ENCODE measurements around the gene CDAN1. TPM values are rescaled to one million over a fixed set of nuclear protein-coding genes. Genes with fewer than 3 reads are reported as not detected.

The CDAN1 gene
- total RNA-seq, 1 donor from 2014 or later: 20.6 TPM

- peaks cover 5% of the 10 kb centered on the region for H3K36me3 Mint-ChIP-seq (ENCODE audit: unreplicated experiment)
- no peak for DNase-seq
- peaks cover 2% of the 10 kb centered on the region for H3K9me3 Mint-ChIP-seq (ENCODE audit: unreplicated experiment)
- H3K27ac Mint-ChIP-seq (ENCODE audit: unreplicated experiment): no peak overlapping the region
- peaks cover 3% of the 10 kb centered on the region for H3K4me1 Mint-ChIP-seq (ENCODE audit: low read depth, unreplicated experiment)
- H3K4me3 Mint-ChIP-seq (ENCODE audit: unreplicated experiment): no peak overlapping the region
- H3K27me3 Mint-ChIP-seq (ENCODE audit: unreplicated experiment): peaks cover 1% of the 10 kb centered on the region
- TF ChIP-seq, protein P1, sequence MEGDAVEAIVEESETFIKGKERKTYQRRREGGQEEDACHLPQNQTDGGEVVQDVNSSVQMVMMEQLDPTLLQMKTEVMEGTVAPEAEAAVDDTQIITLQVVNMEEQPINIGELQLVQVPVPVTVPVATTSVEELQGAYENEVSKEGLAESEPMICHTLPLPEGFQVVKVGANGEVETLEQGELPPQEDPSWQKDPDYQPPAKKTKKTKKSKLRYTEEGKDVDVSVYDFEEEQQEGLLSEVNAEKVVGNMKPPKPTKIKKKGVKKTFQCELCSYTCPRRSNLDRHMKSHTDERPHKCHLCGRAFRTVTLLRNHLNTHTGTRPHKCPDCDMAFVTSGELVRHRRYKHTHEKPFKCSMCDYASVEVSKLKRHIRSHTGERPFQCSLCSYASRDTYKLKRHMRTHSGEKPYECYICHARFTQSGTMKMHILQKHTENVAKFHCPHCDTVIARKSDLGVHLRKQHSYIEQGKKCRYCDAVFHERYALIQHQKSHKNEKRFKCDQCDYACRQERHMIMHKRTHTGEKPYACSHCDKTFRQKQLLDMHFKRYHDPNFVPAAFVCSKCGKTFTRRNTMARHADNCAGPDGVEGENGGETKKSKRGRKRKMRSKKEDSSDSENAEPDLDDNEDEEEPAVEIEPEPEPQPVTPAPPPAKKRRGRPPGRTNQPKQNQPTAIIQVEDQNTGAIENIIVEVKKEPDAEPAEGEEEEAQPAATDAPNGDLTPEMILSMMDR (IDR thresholded peaks at IDR 0.05; ENCODE audit: partially characterized antibody, unreplicated experiment): no peak
Measured at GRCh38 chr15:42679285-42680141, 57.4 kb downstream of the CDAN1 start.

DNA sequence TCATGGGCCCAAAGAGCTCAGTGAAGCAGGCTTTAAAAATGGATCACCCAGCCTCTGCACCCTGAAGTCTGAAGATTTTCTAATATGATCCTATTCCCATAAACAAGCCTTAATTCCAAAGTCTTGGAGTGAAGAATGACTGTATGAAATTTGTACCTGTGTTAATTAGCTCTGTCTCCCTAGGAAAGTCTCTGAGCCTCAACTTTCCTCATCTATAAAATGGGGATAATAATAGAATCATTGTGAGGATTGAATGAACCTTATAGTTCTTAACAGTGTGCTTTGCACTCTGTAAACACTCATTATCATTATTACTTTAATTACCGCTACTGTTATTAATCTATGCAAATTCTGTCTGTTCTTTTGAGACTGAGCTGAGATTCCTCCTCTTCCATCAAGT, 61.9 kb downstream of the CDAN1 start:
- no peak for DNase-seq
- peaks cover 3% of the 10 kb centered on the region for H3K4me1 Mint-ChIP-seq (ENCODE audit: low read depth, unreplicated experiment)
- H3K9me3 Mint-ChIP-seq (ENCODE audit: unreplicated experiment): peaks cover 2% of the 10 kb centered on the region
- no peak overlapping the region for H3K4me3 Mint-ChIP-seq (ENCODE audit: unreplicated experiment)
- TF ChIP-seq, protein P1 (IDR thresholded peaks at IDR 0.05; ENCODE audit: partially characterized antibody, unreplicated experiment): no peak
- no peaks in the 10 kb centered on the region for H3K27me3 Mint-ChIP-seq (ENCODE audit: unreplicated experiment)
- no peak overlapping the region for H3K27ac Mint-ChIP-seq (ENCODE audit: unreplicated experiment)
- no peaks in the 10 kb centered on the region for H3K36me3 Mint-ChIP-seq (ENCODE audit: unreplicated experiment)

GRCh38 chr15:42674472-42674871, 62.5 kb downstream of the CDAN1 start:
- no peak overlapping the region for H3K27ac Mint-ChIP-seq (ENCODE audit: unreplicated experiment)
- TF ChIP-seq, protein P1 (IDR thresholded peaks at IDR 0.05; ENCODE audit: partially characterized antibody, unreplicated experiment): no peak

More at GRCh38 chr15:42674472-42674871, 62.5 kb downstream of the CDAN1 start:
- Mint-ChIP-seq H3K36me3 (ENCODE audit: unreplicated experiment) (no peaks in the 10 kb centered on the region), H3K9me3 (ENCODE audit: unreplicated experiment) (peaks cover 2% of the 10 kb centered on the region), H3K4me3 (ENCODE audit: unreplicated experiment) (no peak overlapping the region), H3K27me3 (ENCODE audit: unreplicated experiment) (no peaks in the 10 kb centered on the region), H3K4me1 (ENCODE audit: low read depth, unreplicated experiment) (peaks cover 3% of the 10 kb centered on the region)
- DNase-seq: no peak

Other genes starting within 250 kb of the CDAN1 start
- 37.2 TPM for gene ZNF106, start 246.0 kb downstream of the CDAN1 start, total RNA-seq (ENCODE audit: unreplicated experiment)
- gene SNAP23, start 241.5 kb downstream of the CDAN1 start, total RNA-seq (ENCODE audit: unreplicated experiment): 15.2 TPM
- gene LRRC57, start 188.3 kb downstream of the CDAN1 start, total RNA-seq (ENCODE audit: unreplicated experiment): 38.5 TPM
- 24.5 TPM for gene HAUS2, start 188.3 kb downstream of the CDAN1 start, total RNA-seq (ENCODE audit: unreplicated experiment)
- gene STARD9, start 161.5 kb downstream of the CDAN1 start, total RNA-seq (ENCODE audit: unreplicated experiment): 45.1 TPM
- gene TTBK2, start 183.7 kb upstream of the CDAN1 start, total RNA-seq (ENCODE audit: unreplicated experiment): 47.8 TPM

Measured in glutamatergic neuron (in vitro differentiated cells).